Raji (cell line): Measurements from ENCODE around the gene PLAU.

Source experiments
- POLR2A ChIP-seq: IDR thresholded peaks from 2 replicates; pipeline ENCODE4 v1.6.1; 2011; ENCODE audit warnings: low read depth, low read length, control low read depth; ENCODE audit not compliant: insufficient read depth

Gene PLAU

DNA sequence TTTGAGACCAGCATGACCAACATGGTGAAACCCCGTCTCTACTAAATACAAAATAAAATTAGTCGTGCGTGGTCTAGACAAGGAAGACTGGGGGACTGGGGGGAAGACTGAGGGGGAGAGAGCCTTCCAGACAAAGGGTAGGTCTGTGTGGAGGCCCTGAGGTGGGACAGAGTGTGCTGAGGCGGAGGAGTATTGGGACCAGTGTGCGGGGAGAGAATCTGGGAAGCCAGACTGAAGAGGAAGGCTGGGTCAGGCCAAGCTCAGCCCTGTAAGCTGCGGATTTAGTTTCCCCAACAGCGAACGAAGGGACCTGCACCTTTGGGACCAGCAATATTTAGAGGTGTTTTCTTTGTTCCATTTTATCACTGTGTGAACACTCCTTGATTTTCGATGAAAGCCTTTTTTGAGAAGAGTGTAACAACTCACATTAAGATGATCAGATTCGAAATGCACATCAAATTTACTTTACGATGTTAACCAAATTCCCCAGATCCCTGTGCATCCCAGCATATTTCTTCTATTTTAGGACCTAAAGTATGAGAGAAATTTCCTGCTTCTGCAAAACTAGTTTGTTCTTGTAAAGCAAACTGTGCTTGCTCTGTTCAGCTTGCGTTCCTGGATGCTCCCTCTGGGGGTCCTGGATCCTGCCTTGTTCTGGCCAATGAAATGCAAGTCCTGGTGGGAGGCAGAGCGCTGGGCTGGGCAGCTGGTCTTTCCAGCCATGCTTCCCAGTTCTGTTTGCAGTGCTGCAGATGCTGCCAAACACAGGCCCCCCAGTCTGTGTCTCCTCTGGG lies 39.4 kb downstream of the PLAU start:
- TF ChIP-seq POLR2A: no peak

DNA sequence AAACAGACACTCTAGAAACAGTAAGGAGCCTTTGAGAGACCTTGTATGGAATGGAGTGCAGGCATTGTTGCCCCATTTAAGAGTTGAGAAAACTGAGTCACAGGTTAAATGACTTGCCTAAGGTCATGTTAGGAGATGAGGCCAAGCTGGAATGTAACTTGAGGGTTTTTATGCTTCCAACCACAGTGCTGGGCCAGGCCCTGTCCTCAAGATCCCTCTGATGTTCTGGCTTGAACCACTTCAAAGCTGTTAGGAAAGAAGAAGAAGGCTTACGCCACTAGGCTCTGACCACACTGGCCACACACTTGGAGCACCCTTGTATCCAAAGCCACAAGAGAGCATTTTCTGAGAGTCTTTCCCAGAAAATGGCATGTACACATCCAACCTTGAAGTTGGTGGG lies 42.7 kb downstream of the PLAU start:
- TF ChIP-seq POLR2A: no peak

DNA sequence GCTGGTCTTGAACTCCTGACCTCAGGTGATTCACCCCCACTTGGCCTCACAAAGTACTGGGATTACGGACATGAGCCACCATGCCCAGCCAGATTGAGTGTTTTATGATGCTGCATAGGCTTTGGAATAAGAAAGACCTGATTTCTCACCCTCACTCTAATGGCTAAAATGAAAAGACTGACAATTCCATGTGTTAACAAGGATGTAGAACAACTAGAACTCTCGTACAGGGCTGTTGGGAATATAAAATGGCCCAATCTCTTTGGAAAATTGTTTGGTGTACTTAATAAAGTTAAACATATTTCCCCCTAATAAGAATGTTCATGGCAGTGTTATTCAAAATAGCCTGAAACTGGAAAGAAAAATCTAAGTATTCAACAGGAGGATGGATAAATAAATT lies 43.8 kb downstream of the PLAU start:
- no peak for TF ChIP-seq POLR2A

DNA sequence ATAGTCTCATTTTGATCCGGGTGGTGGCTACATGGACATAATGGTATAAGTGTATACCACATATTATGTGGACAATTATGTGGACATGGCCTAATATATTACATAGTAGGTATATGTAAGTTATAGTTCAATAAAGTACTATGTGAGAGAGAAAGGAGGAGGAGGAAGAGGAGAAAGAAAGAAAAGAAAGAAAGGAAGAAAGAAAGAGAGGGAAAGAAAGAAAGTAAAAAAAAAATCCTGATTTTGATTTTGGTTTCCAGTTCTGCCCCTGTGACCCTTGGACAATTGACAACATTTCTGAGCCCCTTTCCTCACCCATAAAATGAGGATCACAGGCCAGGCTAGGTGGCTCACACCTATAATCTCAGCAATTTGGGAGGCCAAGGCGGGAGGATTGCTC lies 44.8 kb downstream of the PLAU start:
- TF ChIP-seq POLR2A: no peak

DNA sequence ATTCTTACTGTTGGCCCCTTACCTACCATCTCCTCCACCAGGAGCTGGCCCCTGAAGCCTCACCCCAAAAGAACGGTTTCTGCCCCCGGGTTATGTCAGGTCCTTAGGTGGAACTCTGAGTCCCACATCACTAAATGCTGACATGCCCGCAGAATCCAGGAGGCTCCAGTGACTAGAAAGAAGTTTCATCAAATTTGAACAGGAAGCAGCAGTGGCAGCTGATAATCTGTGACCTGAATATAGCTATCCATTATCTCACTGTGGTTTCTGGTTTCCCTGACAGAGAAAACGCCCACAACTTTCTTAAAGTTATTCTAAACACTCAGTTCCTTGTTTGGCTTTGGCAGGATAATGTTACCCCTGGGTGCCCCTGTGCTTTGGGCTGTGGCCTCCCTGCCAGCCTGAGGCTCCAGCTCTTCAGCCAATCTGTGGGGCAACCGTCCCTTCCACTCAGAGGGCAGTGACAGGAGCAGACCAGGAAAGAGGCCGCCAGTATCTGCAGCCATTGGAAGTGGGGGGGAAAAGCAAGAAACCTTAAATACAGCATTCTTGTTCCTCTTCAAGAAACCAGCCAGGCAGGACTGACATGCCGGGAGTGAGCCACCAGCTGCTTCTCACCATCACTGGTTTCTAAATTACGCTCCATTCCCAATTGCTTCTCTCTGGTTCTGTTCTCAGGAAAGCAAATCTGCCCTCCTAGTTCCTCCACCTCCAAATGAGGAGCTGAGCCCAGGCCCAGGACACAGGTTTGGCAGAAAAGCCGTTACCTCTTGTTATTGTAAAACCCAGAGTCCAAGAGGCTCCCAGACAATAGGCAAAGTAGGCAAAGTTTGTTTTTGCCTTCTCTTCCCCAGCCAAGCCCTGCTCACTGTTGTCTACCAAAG lies 45.8 kb downstream of the PLAU start:
- TF ChIP-seq POLR2A: no peak

DNA sequence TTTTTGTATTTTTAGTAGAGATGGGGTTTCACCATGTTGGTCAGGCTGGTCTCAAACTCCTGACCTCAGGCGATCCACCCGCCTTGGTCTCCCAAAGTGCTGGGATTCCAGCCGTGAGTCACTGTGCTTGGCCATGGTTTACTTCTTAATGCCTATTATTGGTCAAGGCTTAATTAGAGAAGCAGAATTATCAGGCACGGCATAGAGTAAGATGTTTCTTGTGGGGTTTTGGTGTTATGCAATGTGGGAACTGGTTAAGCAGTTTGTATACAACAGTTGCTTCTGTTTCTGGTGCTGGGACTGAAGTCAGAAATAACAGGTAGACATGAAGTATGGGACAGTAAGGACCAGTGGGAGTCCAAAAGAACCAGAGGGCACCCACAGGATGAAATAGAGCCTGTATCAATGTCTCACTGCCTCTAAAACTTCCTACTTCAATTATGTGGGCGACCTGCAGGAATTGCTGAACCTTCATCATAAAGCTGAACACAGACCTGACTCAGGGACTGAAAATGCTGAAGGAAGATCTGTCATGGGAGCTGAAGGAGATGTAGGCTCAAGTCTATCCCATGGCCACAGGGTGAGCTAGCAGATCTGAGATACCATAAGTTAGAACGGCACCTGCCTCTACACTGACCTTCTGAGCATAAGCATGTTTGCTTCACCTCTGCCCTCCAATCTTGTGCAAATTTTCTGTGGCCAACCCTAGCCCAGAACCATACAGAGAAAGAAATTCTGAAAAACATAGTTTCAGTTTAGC lies 48.7 kb downstream of the PLAU start:
- TF ChIP-seq POLR2A: no peak

DNA sequence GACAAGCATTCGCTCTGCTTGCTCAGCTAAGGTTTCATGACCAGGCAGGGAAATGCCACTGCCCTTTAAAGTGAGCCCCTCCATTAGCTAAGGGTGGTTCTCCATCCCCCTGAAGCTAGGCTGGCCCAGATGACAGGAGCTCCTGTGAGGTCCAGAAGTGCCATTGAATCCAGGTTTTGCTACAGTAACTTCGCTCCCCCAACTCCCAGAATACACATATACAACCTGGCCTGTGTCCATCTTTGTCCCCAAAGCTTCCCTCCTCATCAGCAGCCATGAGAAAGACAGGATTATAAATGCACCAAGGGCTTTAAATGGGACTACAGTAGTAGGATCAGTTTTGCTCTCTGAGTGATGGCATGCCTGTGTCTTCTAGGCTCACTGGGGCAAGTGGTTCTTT lies 51.5 kb downstream of the PLAU start:
- TF ChIP-seq POLR2A: no peak

DNA sequence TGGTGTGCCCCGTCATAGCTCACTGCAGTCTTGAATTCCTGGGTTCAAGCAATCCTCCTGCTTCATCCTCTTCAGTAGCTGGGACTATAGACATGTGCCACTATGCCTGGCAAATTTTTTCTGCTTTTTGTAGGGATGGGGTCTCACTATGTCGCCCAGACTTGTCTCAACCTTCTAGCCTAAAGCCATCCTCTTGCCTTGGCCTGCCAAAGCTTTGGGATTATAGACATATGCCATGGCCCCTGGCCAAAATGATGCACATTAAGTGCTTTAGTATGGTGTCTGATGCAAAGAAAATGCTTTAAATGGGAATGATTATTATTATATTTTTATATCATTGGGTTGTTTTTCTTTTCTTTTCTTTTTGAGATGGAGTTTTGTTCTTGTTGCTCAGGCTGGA lies 53.8 kb downstream of the PLAU start:
- TF ChIP-seq POLR2A: no peak

DNA sequence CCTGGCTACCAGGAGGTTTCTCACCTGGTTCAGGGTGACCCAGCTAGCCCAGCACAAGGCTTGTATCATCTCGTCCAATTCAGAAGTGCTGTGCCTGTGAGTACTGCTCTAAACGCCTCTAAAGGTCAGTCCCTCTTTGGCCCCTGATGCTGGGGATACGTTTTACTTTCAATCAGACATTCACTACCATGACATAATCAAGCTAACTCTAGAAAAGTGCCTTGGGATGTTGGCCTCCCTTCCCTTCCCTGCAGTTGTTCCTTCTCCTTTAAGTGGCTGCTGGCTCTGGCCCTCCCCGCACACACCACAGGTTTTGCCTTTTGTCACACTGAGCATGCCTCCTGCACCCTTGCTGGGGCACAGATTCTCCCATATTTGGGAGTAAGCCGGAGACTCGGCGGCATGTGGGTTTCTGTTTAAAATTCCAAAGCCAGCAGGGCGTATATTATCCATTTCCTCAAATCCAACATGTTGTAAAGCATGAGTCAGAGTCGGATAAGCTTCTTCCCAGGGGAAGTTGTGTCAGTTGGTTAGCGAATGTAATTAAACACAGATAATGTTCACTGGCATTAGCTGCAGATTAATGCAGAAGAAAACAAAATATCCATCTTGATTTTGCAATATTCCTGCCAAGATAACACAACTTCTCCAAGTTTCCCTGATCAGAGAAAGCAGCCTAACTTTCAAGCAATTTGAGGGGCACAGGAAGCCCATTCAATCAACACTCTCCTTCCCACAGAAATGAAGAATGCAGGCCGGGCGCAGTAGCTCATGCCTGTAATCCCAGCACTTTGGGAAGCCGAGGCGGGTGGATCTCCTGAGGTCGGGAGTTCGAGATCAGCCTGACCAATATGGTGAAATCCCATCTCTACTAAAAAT lies 55.2 kb downstream of the PLAU start:
- no peak for TF ChIP-seq POLR2A

DNA sequence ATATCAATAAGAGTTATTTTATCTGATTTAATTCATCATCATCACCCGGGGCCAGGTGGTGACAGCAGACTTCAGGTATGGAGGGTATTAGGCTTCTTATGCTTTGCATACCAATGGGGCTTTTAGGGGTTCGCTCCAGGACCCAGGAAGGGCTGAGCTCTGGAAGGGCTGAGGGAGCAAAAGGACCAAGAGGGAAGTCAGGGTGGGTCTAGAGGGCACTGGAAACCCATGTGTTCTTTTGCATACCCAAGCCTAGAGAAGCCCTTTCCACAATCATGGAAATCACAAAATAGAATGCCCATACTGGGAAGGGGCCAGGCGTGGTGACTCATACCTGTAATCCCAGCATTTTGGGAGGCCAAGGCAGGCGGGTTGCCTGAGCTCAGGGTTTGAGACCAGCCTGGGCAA lies 56.1 kb downstream of the PLAU start:
- TF ChIP-seq POLR2A: no peak
